Measurements from ENCODE around the gene CUL3.
"Not testable (repeated sequence)": the region's sequence is repeated elsewhere in the genome, so short reads cannot be mapped to it uniquely, and the experiment has no call there.

- not testable (repeated sequence) for TF ChIP-seq EZH2phosphoT487 (IDR thresholded peaks at IDR 0.05; ENCODE audit: borderline replicate concordance); REST (IDR thresholded peaks at IDR 0.05; ENCODE audit: low read depth); POLR2A (IDR thresholded peaks at IDR 0.05; ENCODE audit: borderline replicate concordance, extremely low read depth, insufficient read depth, insufficient read length); MAX (IDR thresholded peaks at IDR 0.05); CTCF (IDR thresholded peaks at IDR 0.05 in 2 of 3, conservative IDR thresholded peaks at IDR 0.05 in 1 of 3; ENCODE audit: borderline replicate concordance in 1 of 3, insufficient read depth in 1 of 3, low read depth in 2 of 3, low read length in 2 of 3); SRF (IDR thresholded peaks at IDR 0.05; ENCODE audit: low read depth); YY1 (IDR thresholded peaks at IDR 0.05; ENCODE audit: extremely low read depth, insufficient replicate concordance, low read depth, low read length); POLR2AphosphoS5 (IDR thresholded peaks at IDR 0.05; ENCODE audit: low read depth, low read length); EGR1 (IDR thresholded peaks at IDR 0.05; ENCODE audit: low read depth); JUND (IDR thresholded peaks at IDR 0.05); ZBTB33 (IDR thresholded peaks at IDR 0.05; ENCODE audit: extremely low read depth, insufficient replicate concordance, low read length)
These were observed 97.2 kb downstream of the CUL3 start for GRCh38 chr2:224487940-224488339.
